Right lobe of liver (tissue), 6 donors: ENCODE data around the gene CUX1. TPM values are rescaled to one million over a fixed set of nuclear protein-coding genes. Genes with fewer than 3 reads are reported as not detected.

Source experiments
- ATAC-seq, 4 donors: fragments of 200-7000 bp; cut with Tn5 transposase; one replicate each; pipeline ENCODE4 v1.9.1; 2020; ENCODE audit warnings: mild to moderate bottlenecking in 4 of 4, moderate library complexity in 4 of 4
- DNase-seq, 3 donors: peaks; one replicate each; pipeline ENCODE4 v3.0.0-alpha.2; 2020
- H3K27ac ChIP-seq, 3 donors: fragments of 200-600 bp; one replicate each; pipeline ENCODE4 v1.8.0; 2022
- H3K27me3 ChIP-seq, 2 donors: fragments of 200-600 bp; one replicate each; pipeline ENCODE4 v1.8.0; 2022
- H3K36me3 ChIP-seq, 4 donors: fragments of 200-600 bp; sonication (generic) in 1 of 4; one replicate each; pipeline versions ENCODE4 v1.5.1 to v1.8.0; 2017 to 2022; ENCODE audit warnings: control low read depth in 1 of 4
- H3K4me1 ChIP-seq, 4 donors: fragments of 200-600 bp; sonication (generic) in 1 of 4; one replicate each; pipeline versions ENCODE4 v1.5.1 to v1.8.0; 2017 to 2022; ENCODE audit warnings: control low read depth in 1 of 4
- H3K4me3 ChIP-seq, 3 donors: fragments of 200-600 bp; one replicate each; pipeline ENCODE4 v1.8.0; 2022
- H3K9me3 ChIP-seq, 4 donors: fragments of 200-600 bp; sonication (generic) in 1 of 4; one replicate each; pipeline versions ENCODE4 v1.5.1 to v1.8.0; 2017 to 2022; ENCODE audit warnings: control low read depth in 1 of 4
- CTCF ChIP-seq, 4 donors: fragments of 200-600 bp in 3 of 4; fragments of 450-650 bp in 1 of 4; IDR thresholded peaks; one replicate each; pipeline versions ENCODE4 v1.5.1 to v1.8.0; 2016 to 2022; ENCODE audit warnings: antibody characterized with exemption in 4 of 4, mild to moderate bottlenecking in 2 of 4
- POLR2A ChIP-seq: fragments of 450-650 bp; IDR thresholded peaks from one replicate; pipeline ENCODE4 v1.6.1; 2017; ENCODE audit warnings: antibody characterized with exemption, mild to moderate bottlenecking
- WGBS: methylation state at CpG from one replicate; pipeline ENCODE4 v1.1.6; 2018; ENCODE audit warnings: low coverage, low lambda C conversion rate; ENCODE audit not compliant: insufficient coverage; ENCODE audit errors: missing lambda C conversion rate; 5-methylcytosine and 5-hydroxymethylcytosine counted together
- intact Hi-C, 2 donors: fragments of 100-400 bp; cut with DNase I; formaldehyde crosslinking; loops; one replicate each; pipeline versions ENCODE4 v1.11.2 to v1.14.1; 2022
- total RNA-seq, 6 experiments: library from RNA; depleted of rRNA in 2 of 6; stranded (reverse); fragments of >200 nt in 2 of 6; fragmentation: NEBNext Ultra II Directional in 3 of 6; extraction: Animal tissue kit (Norgen Biotek cat#: 25700) in 3 of 6; gene quantifications; one replicate each; pipeline versions ENCODE4 v1.1.0 to v1.2.4, GENCODE V29; 2016 to 2023
- donor health status: DM: no; HTN: yes; CAD: no.
- donor health status: DM: no; HTN: no; CAD: no.
- donor health status: DM: no; HTN: no; CAD: no.
- donor health status: DM: no; HTN: yes; CAD: no.
- donor health status: DM: no; HTN: yes; CAD: no.

Gene CUX1
- total RNA-seq, 6 experiments from 2014 or later: 34.3 to 53.1 (median 40.6) TPM

DNA sequence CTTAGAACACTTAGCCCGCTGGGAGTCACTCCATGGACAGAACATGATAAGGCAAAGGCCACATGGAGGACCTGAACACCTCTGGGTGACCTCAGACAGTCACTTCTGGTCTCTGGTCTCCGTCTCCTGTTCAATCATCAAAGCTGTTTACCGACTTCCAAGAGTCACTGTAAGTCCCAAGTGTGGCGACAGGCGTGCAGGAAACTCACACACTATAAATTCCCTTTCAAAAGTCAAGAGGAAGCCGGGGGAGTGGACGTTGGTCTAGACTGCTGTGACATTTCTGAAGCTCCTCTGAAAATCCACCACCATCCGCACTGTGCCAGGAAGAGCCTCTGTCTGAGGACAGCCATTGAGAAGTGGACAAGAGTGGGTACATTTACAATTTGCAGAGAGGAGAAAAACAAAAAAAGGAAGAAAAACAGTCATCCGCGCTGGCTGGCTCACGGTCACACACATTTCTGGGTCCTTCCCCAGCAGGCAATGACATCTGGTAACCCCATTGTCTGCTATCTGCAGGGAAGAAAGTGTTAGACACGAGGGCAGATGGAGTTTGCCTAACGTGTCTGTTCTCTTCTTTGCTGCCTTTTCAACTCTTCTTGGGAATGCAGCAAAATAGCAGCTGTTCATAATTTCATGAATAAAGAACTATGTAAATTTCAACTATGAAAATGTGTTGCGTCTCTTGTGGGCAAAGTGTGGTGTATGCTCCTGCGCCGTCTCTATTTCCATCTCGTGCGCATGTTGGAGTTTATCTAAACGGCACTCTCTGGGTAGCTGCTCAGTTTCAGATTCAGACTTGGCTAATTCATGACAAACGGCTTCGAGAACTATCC lies 32.9 kb upstream of the CUX1 start:
- ATAC-seq (peak; percentile 20 to 61 (median 40)), DNase-seq (no peak)
- H3K27me3 ChIP-seq: no peaks in the 10 kb centered on the region
- peaks cover 0 to 7% (median 0%) of the 10 kb centered on the region in 4 donors for H3K4me1 ChIP-seq
- no peak overlapping the region for H3K27ac ChIP-seq
- no peaks in the 10 kb centered on the region for H3K36me3 ChIP-seq
- intact Hi-C loops: no loop called here
- H3K9me3 ChIP-seq: no peaks in the 10 kb centered on the region
- TF ChIP-seq CTCF (IDR thresholded peaks at IDR 0.05) (no peak), POLR2A (no peak)
- 45% methylated on average over 18 of the region's 21 CpGs for WGBS
- H3K4me3 ChIP-seq: no peak overlapping the region

DNA sequence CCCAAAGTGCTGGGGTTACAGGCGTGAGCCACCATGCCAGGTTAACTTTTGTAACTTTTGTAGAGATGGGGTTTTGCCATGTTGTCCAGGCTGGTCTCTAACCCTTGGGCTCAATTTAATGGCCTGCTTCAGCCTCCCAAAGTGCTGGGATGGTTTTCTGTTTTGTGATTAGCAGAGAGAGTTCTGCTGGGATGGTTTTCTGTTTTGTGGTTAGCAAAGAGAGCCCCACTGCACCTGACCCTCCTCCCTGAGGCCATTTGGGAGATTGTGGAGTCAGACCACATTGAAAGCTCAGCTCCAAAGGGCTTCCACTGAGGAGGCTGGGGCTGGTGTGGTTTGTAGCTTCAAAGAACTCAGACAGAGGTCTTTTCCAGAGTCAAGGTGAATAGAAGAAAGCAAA lies 29.6 kb upstream of the CUX1 start:
- TF ChIP-seq POLR2A (no peak), CTCF (IDR thresholded peaks at IDR 0.05) (no peak)
- Histone ChIP-seq H3K27me3 (no peaks in the 10 kb centered on the region), H3K4me3 (no peak overlapping the region), H3K36me3 (no peaks in the 10 kb centered on the region), H3K27ac (no peak overlapping the region), H3K9me3 (no peaks in the 10 kb centered on the region), H3K4me1 (peaks cover 0 to 7% (median 0%) of the 10 kb centered on the region in 4 donors)
- WGBS: no CpG with 5 or more reads among the region's 1 CpG
- intact Hi-C loops: no loop called here
- no peak for DNase-seq
- no peak for ATAC-seq

GRCh38 chr7:101788517-101788916 lies 28.9 kb upstream of the CUX1 start:
- Histone ChIP-seq H3K9me3 (no peaks in the 10 kb centered on the region), H3K27me3 (no peaks in the 10 kb centered on the region), H3K27ac (no peak overlapping the region), H3K36me3 (no peaks in the 10 kb centered on the region), H3K4me3 (no peak overlapping the region), H3K4me1 (peaks cover 0 to 7% (median 0%) of the 10 kb centered on the region in 4 donors)
- ATAC-seq: no peak
- no peak for DNase-seq
- TF ChIP-seq POLR2A (no peak), CTCF (IDR thresholded peaks at IDR 0.05) (no peak)
- intact Hi-C loops: no loop called here
- WGBS: no CpG with 5 or more reads among the region's 1 CpG

DNA sequence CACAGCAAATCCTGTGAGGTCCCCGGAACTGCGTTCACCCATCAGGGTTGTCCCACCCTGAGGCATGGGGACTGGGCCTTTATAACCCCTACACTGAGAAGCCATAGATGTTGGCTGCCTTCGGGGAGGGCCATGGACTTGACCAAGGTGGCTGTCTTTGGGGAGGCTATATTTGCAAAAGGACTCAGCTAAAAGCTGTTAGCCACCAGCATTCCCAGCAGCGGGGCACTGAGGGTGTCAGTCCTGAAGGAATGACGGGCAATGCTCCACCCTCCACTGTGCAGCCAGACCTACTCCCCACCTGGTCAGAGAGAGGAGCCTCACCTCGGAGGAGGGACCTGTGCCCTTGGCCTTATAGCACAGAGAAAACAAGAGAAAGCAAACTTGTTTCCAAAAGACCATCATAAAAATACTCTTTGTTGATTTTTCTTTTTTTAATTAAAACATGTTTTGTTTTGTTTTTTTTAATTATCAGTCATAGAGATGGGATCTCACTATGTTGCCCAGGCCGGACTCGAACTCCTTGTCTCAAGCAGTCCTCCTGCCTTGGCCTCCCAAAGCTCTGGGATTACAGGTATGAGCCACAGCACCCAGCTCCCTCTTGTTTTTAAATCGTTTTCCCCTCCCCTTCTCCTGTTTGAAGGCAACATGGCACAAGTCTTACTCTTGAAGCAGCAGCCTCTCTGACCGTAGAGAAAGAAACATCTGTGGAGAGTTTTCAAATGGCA lies 26.7 kb upstream of the CUX1 start:
- DNase-seq (peak in 1 of 3 donors; percentile 8), ATAC-seq (no peak)
- WGBS: 92% methylated on average over 4 of the region's 10 CpGs
- TF ChIP-seq CTCF (IDR thresholded peaks at IDR 0.05): no peak
- TF ChIP-seq POLR2A: no peak
- intact Hi-C loops: no loop called here
- Histone ChIP-seq H3K27me3 (no peaks in the 10 kb centered on the region), H3K4me3 (no peak overlapping the region), H3K36me3 (no peaks in the 10 kb centered on the region), H3K9me3 (no peaks in the 10 kb centered on the region), H3K4me1 (no peaks in the 10 kb centered on the region), H3K27ac (no peak overlapping the region)
